IPS-NIHi11 (cell line): Measurements from ENCODE around the gene RPL12.

Experiments used
- DNase-seq: peaks from one replicate; pipeline ENCODE4 v3.0.0; 2012; ENCODE audit warnings: mixed read lengths, low spot score

The RPL12 gene

GRCh38 chr9:127404631-127405030, 46.6 kb downstream of the RPL12 start:
- no peak for DNase-seq

- no peak for DNase-seq
These were observed 47.6 kb downstream of the RPL12 start for GRCh38 chr9:127403507-127404192.

GRCh38 chr9:127402401-127403090, 48.7 kb downstream of the RPL12 start:
- DNase-seq = no peak

- no peak for DNase-seq
These were observed 51.4 kb downstream of the RPL12 start for GRCh38 chr9:127399736-127400269.

DNA sequence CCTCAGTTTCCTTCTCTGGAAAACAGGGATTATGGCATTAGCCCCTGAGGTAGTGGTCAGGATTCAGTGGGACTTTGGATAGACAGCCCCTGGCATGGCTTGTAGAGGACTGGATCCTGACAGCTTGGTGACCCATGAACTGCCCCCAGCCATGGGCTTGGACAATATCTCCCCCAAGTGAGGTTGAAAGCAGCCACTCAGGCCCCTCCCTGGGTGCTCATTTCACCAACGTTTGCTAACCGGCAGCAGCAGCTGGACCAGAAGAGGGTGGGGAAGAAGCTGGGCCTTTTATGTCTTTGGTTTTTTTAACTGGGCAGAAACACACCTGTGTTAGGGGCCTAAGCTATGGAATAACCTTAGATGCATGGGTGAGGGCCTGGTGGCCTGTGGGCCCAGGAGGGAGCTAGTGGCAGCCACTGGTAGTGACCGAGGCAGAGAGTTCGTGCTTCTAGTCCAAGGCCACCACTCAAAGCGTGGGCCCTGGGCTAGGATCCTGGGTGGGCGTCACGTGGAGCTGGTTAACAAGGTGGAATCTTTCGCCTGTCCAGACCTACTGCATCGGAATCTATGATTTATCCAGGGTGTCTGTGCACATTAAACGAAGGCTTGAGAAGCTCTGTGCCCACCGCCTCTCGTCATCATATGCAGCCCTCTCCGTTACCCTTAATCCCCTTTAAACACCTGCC, 52.3 kb downstream of the RPL12 start:
- DNase-seq = no peak

- no peak for DNase-seq
These were observed 52.9 kb downstream of the RPL12 start for GRCh38 chr9:127398275-127398647.
